OCI-LY3 (cell line): Measurements from ENCODE around the gene CDS2.

Experiments used
- EZH2phosphoT487 ChIP-seq: fragments of 200-600 bp; shearing (Covaris generic); IDR thresholded peaks from 2 replicates; pipeline ENCODE4 v1.6.1; 2018; ENCODE audit warnings: antibody characterized with exemption, mixed run types, low read depth
- TF ChIP-seq, protein P1 (sequence below): fragments of 200-600, 300-600 bp; sonication (generic); IDR thresholded peaks from 2 replicates; pipeline ENCODE4 v1.5.1; 2014; ENCODE audit warnings: antibody characterized with exemption, low read length, low read depth

DNA sequence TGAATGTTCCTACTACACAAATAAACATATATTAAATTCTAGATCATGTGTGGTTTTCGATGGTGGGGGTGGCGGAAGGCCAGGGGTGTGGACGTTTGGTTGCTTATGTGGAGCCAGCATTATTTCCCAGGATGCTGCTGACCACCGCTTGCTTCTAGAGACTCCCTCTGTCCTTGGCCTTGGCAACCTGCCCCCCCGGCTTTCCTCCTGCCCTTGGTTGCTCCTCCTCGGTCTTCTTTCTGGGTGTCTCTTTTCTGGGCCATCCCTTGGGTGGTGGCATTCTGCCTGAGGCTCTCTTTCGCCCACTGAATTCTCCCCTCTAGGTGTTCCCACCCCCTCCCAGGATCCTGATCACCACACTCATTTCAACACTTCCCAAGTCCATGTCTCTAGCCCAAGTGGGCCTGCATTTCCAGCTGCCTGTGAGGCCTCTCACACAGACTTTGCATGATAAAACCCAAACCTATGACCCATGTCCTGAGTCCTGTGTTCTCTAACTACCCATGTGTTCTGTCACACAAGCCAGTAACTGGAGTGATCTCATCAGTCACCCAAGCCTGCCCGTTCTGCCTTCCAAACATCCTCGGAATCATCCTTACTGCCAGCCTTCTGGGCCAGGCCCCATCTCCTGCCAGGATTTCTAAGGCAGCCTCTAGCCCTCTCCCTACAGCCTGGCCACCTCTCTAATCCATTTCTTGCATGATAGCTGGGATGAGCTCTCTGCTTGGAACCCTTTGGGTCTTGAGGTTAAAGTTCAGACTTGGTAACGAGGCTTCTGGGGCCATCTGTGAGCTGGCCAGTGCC is 71.2 kb downstream of the CDS2 start:
- TF ChIP-seq EZH2phosphoT487 = no peak
- TF ChIP-seq, protein P1, sequence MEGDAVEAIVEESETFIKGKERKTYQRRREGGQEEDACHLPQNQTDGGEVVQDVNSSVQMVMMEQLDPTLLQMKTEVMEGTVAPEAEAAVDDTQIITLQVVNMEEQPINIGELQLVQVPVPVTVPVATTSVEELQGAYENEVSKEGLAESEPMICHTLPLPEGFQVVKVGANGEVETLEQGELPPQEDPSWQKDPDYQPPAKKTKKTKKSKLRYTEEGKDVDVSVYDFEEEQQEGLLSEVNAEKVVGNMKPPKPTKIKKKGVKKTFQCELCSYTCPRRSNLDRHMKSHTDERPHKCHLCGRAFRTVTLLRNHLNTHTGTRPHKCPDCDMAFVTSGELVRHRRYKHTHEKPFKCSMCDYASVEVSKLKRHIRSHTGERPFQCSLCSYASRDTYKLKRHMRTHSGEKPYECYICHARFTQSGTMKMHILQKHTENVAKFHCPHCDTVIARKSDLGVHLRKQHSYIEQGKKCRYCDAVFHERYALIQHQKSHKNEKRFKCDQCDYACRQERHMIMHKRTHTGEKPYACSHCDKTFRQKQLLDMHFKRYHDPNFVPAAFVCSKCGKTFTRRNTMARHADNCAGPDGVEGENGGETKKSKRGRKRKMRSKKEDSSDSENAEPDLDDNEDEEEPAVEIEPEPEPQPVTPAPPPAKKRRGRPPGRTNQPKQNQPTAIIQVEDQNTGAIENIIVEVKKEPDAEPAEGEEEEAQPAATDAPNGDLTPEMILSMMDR = no peak
